Measurements from ENCODE around the gene C21orf58. TPM values are rescaled to one million over a fixed set of nuclear protein-coding genes. Genes with fewer than 3 reads are reported as not detected.

The C21orf58 gene
- total RNA-seq = 3.9 and 4.6 TPM in 2 replicates

GRCh38 chr21:46323710-46324389 is at the start of gene C21orf58, which contains the start of gene PCNT:
C21orf58 (minus strand) TSS chr21:46323870; CDS start chr21:46322738, 1,132 bp downstream.
PCNT (plus strand) TSS chr21:46324156; CDS start chr21:46324229, 73 bp downstream.

GRCh38 chr21:46285761-46286647 is 37.7 kb downstream of the C21orf58 start, which contains the start of gene YBEY:
YBEY (plus strand) TSS chr21:46286342; CDS start chr21:46286914, 572 bp downstream.

GRCh38 chr21:46285206-46285661 is 38.4 kb downstream of the C21orf58 start, which contains the start of gene MCM3AP:
MCM3AP (minus strand) TSS chr21:46285611; CDS start chr21:46285286, 325 bp downstream.

Other genes starting within 250 kb of the C21orf58 start
- gene COL6A2, start 225.8 kb downstream of the C21orf58 start, total RNA-seq = 3,111 and 4,259 TPM in 2 replicates
- gene FTCD, start 168.3 kb downstream of the C21orf58 start, total RNA-seq = 0.56 and 0.65 TPM in 2 replicates
- 4.4 and 9.1 TPM in 2 replicates for gene SPATC1L, start 139.4 kb downstream of the C21orf58 start, total RNA-seq
- gene LSS, start 95.1 kb downstream of the C21orf58 start, total RNA-seq = 90.4 and 143 TPM in 2 replicates
- gene MCM3AP, start 38.3 kb downstream of the C21orf58 start, total RNA-seq = 88.4 and 95.5 TPM in 2 replicates
- gene YBEY, start 37.5 kb downstream of the C21orf58 start, total RNA-seq = 7.0 and 7.4 TPM in 2 replicates
- 25.9 and 32.3 TPM in 2 replicates for gene PCNT, start 286 bp upstream of the C21orf58 start, total RNA-seq
- gene DIP2A, start 135.0 kb upstream of the C21orf58 start, total RNA-seq = 27.4 and 33.4 TPM in 2 replicates

Data from smooth muscle cell of the pulmonary artery (primary cell).